ENCODE data around the gene XYLT1.
"Not testable (repeated sequence)": the region's sequence is repeated elsewhere in the genome, so short reads cannot be mapped to it uniquely, and the experiment has no call there.

Gene XYLT1

GRCh38 chr16:17423221-17423620 lies 47.5 kb downstream of the XYLT1 start:
- no peak for DNase-seq

DNA sequence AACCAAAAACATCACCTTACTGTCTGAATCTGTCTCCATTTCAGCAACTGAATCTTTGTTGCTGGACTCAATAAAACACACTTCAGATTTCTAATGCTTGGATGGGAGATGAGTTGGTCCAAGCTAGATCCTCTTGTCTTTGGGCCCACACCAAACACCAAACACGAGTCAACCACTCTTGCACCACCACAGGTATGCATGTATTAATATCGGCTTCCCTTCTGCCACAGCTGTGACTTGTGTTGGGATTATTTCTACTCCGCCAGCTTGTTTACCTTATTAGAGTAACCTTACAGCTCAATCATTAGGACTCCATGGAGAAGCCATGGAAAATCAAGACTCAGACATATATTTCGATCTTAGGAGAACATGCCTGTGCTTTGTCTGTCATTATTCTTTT lies 49.9 kb downstream of the XYLT1 start:
- DNase-seq = no peak

GRCh38 chr16:17419266-17419665 lies 51.5 kb downstream of the XYLT1 start:
- no peak for DNase-seq

- DNase-seq = no peak
Observed at GRCh38 chr16:17417740-17418139, 53.0 kb downstream of the XYLT1 start.

GRCh38 chr16:17416461-17417311 lies 54.1 kb downstream of the XYLT1 start:
- DNase-seq = peak; percentile 33

DNA sequence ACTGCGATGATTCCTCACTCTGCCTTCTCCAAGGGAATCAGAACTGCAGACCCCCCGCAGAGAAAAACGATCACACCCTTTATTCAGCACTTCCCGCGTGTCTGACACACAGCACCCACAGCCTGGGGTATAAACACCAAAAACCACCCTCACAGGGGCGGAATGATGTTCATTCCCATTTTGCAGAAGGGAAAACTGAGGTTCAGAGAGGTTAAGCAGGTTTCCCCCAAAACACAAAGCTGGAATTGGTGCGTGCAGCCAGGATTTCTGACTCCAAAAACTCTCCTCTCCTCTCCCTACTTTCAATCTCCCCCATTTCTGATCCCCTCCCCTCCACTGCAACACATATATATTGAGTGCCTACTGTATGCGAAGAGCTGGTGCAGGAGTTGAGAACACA lies 55.8 kb downstream of the XYLT1 start:
- no peak for DNase-seq

GRCh38 chr16:17414421-17414820 lies 56.3 kb downstream of the XYLT1 start:
- DNase-seq = no peak

- no peak for DNase-seq
Observed at GRCh38 chr16:17413508-17413907, 57.3 kb downstream of the XYLT1 start.

- DNase-seq = no peak
Observed at GRCh38 chr16:17412791-17413190, 58.0 kb downstream of the XYLT1 start.

DNA sequence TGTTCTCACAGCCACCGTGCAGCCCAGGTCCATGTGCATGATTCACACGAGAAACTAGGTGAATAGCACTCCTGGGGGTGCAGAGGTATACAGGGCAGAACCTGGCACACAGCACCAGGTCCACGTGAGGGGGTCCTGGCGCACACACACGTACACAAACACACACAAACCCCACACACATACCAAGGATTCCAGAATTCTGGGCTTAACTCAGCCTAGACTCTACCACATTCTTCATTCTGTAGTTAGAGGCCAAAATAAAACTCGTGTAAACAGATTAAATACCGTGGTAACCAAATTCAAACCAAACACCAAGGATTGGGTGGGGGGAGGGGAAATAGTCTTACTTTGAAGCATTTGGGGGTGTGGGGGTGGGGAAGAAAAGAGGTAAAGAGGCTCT lies 58.5 kb downstream of the XYLT1 start:
- no peak for DNase-seq

DNA sequence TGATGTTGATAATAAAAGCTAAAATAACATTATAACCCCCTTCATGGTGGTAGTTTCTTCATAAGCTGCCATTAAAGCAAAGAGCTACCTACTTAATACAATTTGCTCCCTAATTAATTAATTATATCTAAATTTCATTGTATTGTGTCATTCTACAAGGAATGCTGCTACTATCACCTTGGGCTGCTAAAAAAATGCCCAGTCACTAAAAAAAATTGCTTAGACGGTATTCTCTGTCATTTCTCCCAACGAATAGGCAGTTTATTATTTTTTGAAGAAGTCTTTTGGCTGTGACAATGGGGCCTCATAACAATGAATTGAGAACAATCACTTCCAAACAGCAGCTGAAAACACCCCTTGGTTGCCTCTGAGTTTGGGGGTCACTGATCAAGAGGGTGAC lies 59.5 kb downstream of the XYLT1 start:
- DNase-seq = no peak

- not testable (repeated sequence) for DNase-seq
Observed at GRCh38 chr16:17410316-17410715, 60.4 kb downstream of the XYLT1 start.

DNA sequence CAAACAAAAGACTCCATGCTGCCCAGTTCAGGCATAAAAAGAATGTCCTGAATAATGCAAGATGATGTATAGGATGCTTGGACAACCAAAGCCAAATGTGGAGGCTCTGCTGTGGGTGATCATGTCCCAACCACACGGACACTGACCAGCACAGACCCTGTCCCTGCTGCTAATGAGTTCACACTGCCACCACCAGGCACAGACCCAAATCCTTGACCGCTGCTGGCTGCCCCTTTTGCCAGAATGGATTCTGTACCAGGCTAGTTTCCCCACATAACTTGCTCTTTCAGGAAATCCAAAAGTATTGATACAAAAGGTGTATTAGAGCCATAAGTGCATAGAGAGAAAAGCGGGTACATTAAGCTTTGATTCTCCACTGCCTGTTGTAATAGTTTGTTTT lies 60.9 kb downstream of the XYLT1 start:
- no peak for DNase-seq

DNA sequence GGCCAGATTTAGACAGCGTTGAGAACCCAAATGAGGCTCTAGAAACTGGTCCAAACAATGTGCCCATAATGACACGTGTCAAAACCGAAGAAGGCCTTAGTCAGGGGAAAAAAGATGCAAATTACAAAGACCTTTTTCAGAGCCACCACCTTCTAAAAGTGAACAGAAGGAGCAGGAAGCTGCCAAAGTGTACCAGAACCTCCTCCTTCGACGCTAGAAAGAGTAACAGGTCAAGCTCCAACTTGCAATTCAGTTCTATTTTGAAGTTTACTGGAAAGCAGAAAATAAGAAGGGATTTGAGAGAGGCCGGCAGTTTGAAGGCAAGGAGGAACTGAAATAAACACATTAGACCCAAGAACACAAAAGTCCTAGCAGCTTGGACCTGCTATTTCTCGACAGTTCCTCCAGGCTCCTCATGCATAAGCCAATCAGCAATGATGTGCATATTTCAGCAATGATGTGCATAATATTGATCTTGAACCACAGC lies 61.8 kb downstream of the XYLT1 start:
- no peak for DNase-seq

DNA sequence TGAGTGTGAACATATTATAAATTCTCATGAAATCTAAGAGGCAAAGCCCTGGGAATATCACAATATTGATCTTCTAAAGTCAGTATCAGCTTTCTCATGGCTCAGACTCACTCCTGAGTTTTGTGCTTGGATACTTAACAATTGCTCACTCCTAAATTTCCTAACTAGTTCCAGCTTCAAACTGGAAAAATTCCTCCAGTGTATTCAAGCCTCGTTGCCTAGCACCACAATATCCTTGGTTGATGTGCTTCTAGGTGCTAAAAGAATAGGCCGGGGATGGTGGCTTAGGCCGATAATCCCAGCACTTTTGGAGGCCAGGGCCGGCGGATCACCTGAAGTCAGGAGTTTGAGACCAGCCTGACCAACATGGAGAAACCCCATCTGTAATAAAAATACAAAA lies 62.5 kb downstream of the XYLT1 start:
- DNase-seq = no peak

GRCh38 chr16:17407321-17407720 lies 63.4 kb downstream of the XYLT1 start:
- DNase-seq = no peak

- DNase-seq = no peak
Observed at GRCh38 chr16:17404941-17405689, 65.6 kb downstream of the XYLT1 start.

DNA sequence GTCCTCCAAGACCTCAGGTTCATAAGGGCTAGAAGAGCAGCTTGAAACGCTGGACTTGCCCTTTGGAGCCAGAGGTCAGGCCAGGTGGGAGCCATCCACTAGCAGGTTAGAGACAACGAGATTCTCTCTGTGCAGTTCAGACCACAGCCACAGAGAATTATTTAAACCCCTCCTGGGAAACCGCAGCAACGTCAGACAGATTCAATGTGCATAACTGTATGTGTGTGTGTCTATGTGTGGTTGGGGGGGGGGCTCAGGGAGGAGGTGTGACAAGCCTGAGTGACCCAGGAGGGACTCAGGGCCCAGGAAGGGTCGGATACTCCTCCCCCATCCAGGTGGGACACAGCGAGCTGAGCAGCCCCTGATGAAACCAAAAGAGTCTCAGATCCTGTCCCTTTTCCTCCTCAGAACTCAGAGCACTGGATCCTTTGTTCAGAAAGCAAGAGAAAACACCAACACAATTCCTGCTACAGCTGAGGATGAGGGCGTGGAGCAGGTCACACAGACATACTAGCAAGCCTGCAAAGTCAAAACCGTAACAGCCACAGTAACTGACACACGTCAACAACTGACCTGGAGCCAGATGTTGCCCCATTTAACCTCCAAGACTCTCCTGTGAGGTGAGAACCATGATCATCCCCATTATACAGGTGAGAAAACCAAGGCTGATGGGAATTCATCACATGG lies 66.8 kb downstream of the XYLT1 start:
- DNase-seq = no peak

DNA sequence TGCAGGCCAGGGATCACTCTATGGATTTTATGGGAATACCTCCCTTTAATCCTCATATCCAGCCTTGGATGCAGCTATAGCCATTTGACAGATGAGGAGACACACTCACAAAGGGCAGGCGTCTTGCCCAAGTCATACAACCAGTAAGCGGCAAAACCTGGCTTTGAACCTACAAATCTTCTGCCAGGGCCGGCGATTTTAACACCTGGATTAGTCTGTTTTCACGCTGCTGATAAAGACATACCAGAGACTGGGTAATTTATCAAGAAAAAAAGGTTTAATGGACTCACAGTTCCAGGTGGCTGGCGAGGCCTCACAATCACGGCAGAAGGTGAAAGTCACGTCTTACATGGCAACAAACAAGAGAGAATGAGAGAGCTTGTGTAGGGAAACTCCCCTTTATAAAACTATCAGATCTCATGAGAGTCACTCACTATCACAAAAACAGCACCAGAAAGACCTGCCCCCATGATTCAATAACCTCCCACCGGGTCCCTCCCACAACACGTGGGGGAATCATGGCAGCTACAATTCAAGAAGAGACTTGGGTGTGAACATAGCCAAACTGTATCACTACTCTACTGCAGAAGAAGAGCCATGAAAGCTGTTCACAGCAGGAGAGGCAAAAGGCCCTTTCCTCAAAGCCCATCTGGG lies 67.5 kb downstream of the XYLT1 start:
- no peak for DNase-seq

DNA sequence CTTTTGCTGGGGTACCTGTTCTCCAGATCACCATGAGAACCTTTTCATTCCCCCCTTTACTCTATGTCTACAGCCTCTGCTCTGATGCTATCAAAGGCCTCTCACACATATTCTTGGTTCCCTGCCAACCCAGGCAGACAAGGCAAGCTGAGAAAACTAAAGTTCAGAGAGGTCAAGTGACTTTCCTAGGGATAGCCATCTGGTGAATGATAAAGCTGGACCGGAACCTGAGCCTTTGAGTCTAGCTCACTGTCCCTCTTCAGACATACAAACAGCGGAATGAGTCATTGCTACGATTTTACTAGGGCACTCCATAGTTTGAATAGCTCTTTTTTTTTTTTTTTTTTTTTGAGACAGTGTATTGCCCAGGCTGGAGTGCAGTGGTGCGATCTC lies 73.3 kb downstream of the XYLT1 start:
- no peak for DNase-seq

- DNase-seq = peak; percentile 44
Observed at GRCh38 chr16:17396762-17397498, 73.8 kb downstream of the XYLT1 start.

DNA sequence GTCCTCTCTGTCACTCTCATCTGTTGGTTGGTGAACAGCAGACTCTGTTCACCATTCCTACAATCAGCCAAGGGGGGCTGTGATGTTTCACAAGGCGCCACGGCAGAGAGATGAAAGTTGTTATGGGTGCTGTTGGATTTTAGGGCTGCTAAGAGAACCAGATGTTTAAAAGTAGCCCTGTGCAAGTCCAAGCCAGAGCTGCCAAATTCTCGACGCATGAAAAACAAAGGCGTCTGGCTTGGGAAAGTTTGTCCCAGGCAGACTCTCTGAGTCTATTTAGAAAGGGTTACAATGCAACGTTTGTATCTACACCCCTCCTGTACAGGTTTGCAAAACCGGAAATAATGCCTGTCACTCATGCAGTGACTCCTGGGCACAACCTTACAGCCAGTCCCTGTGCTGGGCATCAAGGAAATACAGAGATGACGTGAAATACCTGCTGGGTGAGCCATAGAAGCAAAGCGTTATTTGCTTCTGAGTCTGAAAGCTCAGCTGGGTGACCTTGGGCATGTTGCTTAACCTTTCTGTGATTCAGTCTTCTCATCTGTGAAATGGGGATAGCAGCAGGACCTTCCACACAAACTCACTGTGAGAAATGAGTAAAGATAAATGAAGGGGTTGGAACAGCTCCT lies 74.8 kb downstream of the XYLT1 start:
- DNase-seq = no peak
